Activated CD4-positive, CD25-positive, alpha-beta regulatory T cell treated with anti-CD3 and anti-CD28 coated beads, Interleukin-2, amount 50 U/mL, for 72 hours (primary cell): ENCODE measurements around the gene TATDN2.

Experiments
- DNase-seq: peaks from one replicate; pipeline ENCODE4 v3.0.0; 2021

TATDN2 gene

GRCh38 chr3:10320320-10320677 lies 72.0 kb downstream of the TATDN2 start:
- no peak for DNase-seq

GRCh38 chr3:10321630-10322351 lies 73.5 kb downstream of the TATDN2 start:
- no peak for DNase-seq

- no peak for DNase-seq
Observed at GRCh38 chr3:10322352-10322710, 74.1 kb downstream of the TATDN2 start.

GRCh38 chr3:10327592-10327991 lies 79.3 kb downstream of the TATDN2 start:
- no peak for DNase-seq

GRCh38 chr3:10328460-10329071 lies 80.3 kb downstream of the TATDN2 start:
- no peak for DNase-seq

- DNase-seq, result no peak
Observed at GRCh38 chr3:10329495-10330015, 81.3 kb downstream of the TATDN2 start.

GRCh38 chr3:10330319-10330718 lies 82.1 kb downstream of the TATDN2 start:
- DNase-seq, result no peak
